Spleen (tissue), 11 donors: ENCODE data around the gene NACAD. TPM values are rescaled to one million over a fixed set of nuclear protein-coding genes. Genes with fewer than 3 reads are reported as not detected.

Source experiments
- polyA plus RNA-seq, 3 donors: library from polyadenylated mRNA; stranded (reverse); fragments of 200-250 nt; gene quantifications; one replicate each; pipeline ENCODE4 v1.2.1, GENCODE V29; 2013
- small RNA-seq, 4 donors: library from RNA; depleted of rRNA; stranded (forward); fragments of <200 nt; gene quantifications; one replicate each; pipeline ENCODE3, GENCODE V24; 2016
- total RNA-seq, 7 donors: library from RNA; depleted of rRNA in 3 of 7; stranded (reverse); fragments of >200 nt in 3 of 7; fragmentation: NEBNext Ultra II Directional in 4 of 7; extraction: Animal tissue kit (Norgen Biotek cat#: 25700) in 4 of 7; gene quantifications; one replicate each; pipeline versions ENCODE4 v1.1.0 to v1.2.1, GENCODE V29; 2016 to 2021
- donor health status: healthy with polysubstance abuse.
- donor health status: DM: no; HTN: no; CAD: no; lungs with moderate emphysema.
- donor health status: DM: no; HTN: no; CAD: no.
- donor health status: Bipolar disorder and iron deficiency.
- donor health status: healthy.
- donor health status: DM: no; HTN: no; CAD: no.
- donor health status: DM: yes; HTN: yes; CAD: no.

NACAD gene
- total and polyA plus RNA-seq, 10 donors, result 0.30 to 6.2 (median 1.7) TPM

Small RNAs within 50 kb of the gene (small RNA-seq; reads per million reads assigned to genes)
- gene SNORA5A (4.8 to 8.3 (median 7.6) reads per million in 4 donors), gene SNORA5B (0 reads per million in 4 donors), gene SNORA5C (158 to 288 (median 232) reads per million in 4 donors)

Other genes starting within 250 kb of the NACAD start
- 100 to 1,000 TPM; 106 to 137 (median 114) TPM for gene H2AZ2, start 240.9 kb downstream of the NACAD start, total RNA-seq
- gene H2AZ2, start 240.9 kb downstream of the NACAD start, polyA plus RNA-seq, result 100 to 1,000 TPM in 2 of 3 donors, 10 to 100 TPM in 1; 74.7 to 147 (median 112) TPM
- 10 to 100 TPM; 18.7 to 25.4 (median 22.8) TPM for gene PURB, start 203.4 kb downstream of the NACAD start, total RNA-seq
- gene PURB, start 203.4 kb downstream of the NACAD start, polyA plus RNA-seq, result 1 to 10 TPM; 6.0 to 7.4 (median 6.1) TPM
- 10 to 100 TPM; 36.4 to 68.6 (median 62.1) TPM for gene MYO1G, start 110.0 kb downstream of the NACAD start, total RNA-seq
- gene MYO1G, start 110.0 kb downstream of the NACAD start, polyA plus RNA-seq, result 10 to 100 TPM; 27.9 to 61.1 (median 45.6) TPM
- gene CCM2, start 88.8 kb downstream of the NACAD start, total RNA-seq, result 10 to 100 TPM; 67.8 to 94.2 (median 80.9) TPM
- gene CCM2, start 88.8 kb downstream of the NACAD start, polyA plus RNA-seq, result 100 to 1,000 TPM in 2 of 3 donors, 10 to 100 TPM in 1; 80.8 to 108 (median 107) TPM
- gene TBRG4, start 22.7 kb upstream of the NACAD start, total RNA-seq, result 10 to 100 TPM; 37.9 to 77.1 (median 67.4) TPM
- gene TBRG4, start 22.7 kb upstream of the NACAD start, polyA plus RNA-seq, result 10 to 100 TPM; 42.9 to 59.9 (median 46.2) TPM
- 10 to 100 TPM in 5 of 7 donors, 1 to 10 TPM in 2; 6.3 to 27.8 (median 11.8) TPM for gene RAMP3, start 68.8 kb upstream of the NACAD start, total RNA-seq
- gene RAMP3, start 68.8 kb upstream of the NACAD start, polyA plus RNA-seq, result 10 to 100 TPM; 14.2 to 21.6 (median 18.9) TPM